Adrenal gland (tissue), 12 donors: ENCODE results near the gene SLC25A38. TPM values are rescaled to one million over a fixed set of nuclear protein-coding genes. Genes with fewer than 3 reads are reported as not detected.
A peak's percentile ranks its signal among the peaks of the same experiment; 100 is the strongest.

Source experiments
- DNase-seq, 7 donors: peaks; one replicate each; pipeline ENCODE4 v3.0.0-alpha.2; 2019 to 2020
- H3K27ac ChIP-seq, 5 donors: fragments of 200-600 bp; sonication (generic) in 4 of 5; 1 replicate in 3 of 5; 2 replicates in 2 of 5; pipeline versions ENCODE4 v1.5.1 to v1.8.0; 2016 to 2020; ENCODE audit warnings: mild to moderate bottlenecking in 1 of 5
- H3K27me3 ChIP-seq: fragments of 200-600 bp; 2 replicates; pipeline ENCODE4 v1.8.0; 2021
- H3K36me3 ChIP-seq, 2 donors: fragments of 200-600 bp; replicated peaks in 1 of 2; 1 replicate in 1 of 2; 2 replicates in 1 of 2; pipeline versions ENCODE4 v1.5.1 to v1.8.0; 2018 to 2022
- H3K4me1 ChIP-seq, 2 donors: fragments of 200-600 bp; replicated peaks in 1 of 2; 1 replicate in 1 of 2; 2 replicates in 1 of 2; pipeline versions ENCODE4 v1.5.1 to v1.8.0; 2018 to 2021
- H3K4me3 ChIP-seq, 4 donors: fragments of 200-600 bp; sonication (generic) in 3 of 4; one replicate each; pipeline ENCODE4 v1.5.1; 2016 to 2018
- H3K9me3 ChIP-seq, 3 donors: fragments of 200-600 bp; sonication (generic) in 1 of 3; replicated peaks in 1 of 3; 1 replicate in 2 of 3; 2 replicates in 1 of 3; pipeline versions ENCODE4 v1.5.1 to v1.8.0; 2016 to 2021
- CTCF ChIP-seq, 6 experiments: fragments of 450-650 bp in 4 of 6; fragments of 200-600 bp in 2 of 6; sonication (generic) in 1 of 6; IDR thresholded peaks; 1 replicate in 5 of 6; 2 replicates in 1 of 6; pipeline versions ENCODE4 v1.5.1 to v1.8.0; 2016 to 2021; ENCODE audit warnings: antibody characterized with exemption in 6 of 6, mild to moderate bottlenecking in 2 of 6, moderate library complexity in 1 of 6
- POLR2A ChIP-seq, 2 donors: fragments of 450-650 bp; IDR thresholded peaks; one replicate each; pipeline ENCODE4 v1.6.1; 2017; ENCODE audit warnings: antibody characterized with exemption in 2 of 2, mild to moderate bottlenecking in 2 of 2, moderate library complexity in 1 of 2
- WGBS, 4 donors: extraction: QIAGEN DNeasy Blood & Tissue Kit in 2 of 4; methylation state at CpG; one replicate each; pipeline versions ENCODE4 v1.1.5 to v1.1.7; 2013 to 2017; 5-methylcytosine and 5-hydroxymethylcytosine counted together
- intact Hi-C, 2 donors: fragments of 100-400 bp; cut with DNase I; formaldehyde crosslinking; loops; one replicate each; pipeline versions ENCODE4 v1.14.1 to v1.15.0; 2022 to 2023
- polyA plus RNA-seq, 3 donors: library from polyadenylated mRNA; stranded (reverse); fragments of 200-250 nt in 2 of 3; fragments of 350-450 nt in 1 of 3; fragmentation: Illumina TruSeq in 1 of 3; extraction: RNeasy Lipid Tissue Mini Kit (QIAGEN cat#74804) in 1 of 3; gene quantifications; one replicate each; pipeline ENCODE4 v1.2.3, GENCODE V29; 2013 to 2014
- total RNA-seq, 9 donors: library from RNA; depleted of rRNA in 4 of 9; stranded (reverse); fragments of >200 nt in 4 of 9; fragments of 120-200 nt in 1 of 9; fragmentation: NEBNext Ultra II Directional in 1 of 9; extraction: Animal tissue kit (Norgen Biotek cat#: 25700) in 1 of 9; gene quantifications; one replicate each; pipeline versions ENCODE4 v1.1.0 to v1.2.4, GENCODE V29; 2013 to 2023
- donor health status: healthy with polysubstance abuse.
- donor health status: Bipolar disorder and iron deficiency.
- donor health status: DM: yes; HTN: yes; CAD: no.
- donor health status: DM: no; HTN: no; CAD: no.
- donor health status: DM: no; HTN: no; CAD: no.
- donor health status: DM: yes; HTN: yes; CAD: no.

SLC25A38 gene
- total and polyA plus RNA-seq, 12 donors = 34.2 to 70.6 (median 47.3) TPM

- no peak for DNase-seq
- Histone ChIP-seq H3K36me3 (no peaks in the 10 kb centered on the region), H3K9me3 (no peaks in the 10 kb centered on the region), H3K27ac (no peak overlapping the region), H3K27me3 (no peaks in the 10 kb centered on the region), H3K4me3 (no peak overlapping the region), H3K4me1 (no peaks in the 10 kb centered on the region)
- no peak for TF ChIP-seq POLR2A (IDR thresholded peaks at IDR 0.05)
- TF ChIP-seq CTCF (IDR thresholded peaks at IDR 0.05) = no peak
- WGBS, 4 donors = 59 to 73% (median 70%) methylated on average over 1 of the region's 1 CpG
- intact Hi-C loops = no loop called here
Measured at GRCh38 chr3:39338201-39338600, 45.0 kb upstream of the SLC25A38 start.

- DNase-seq = no peak
- Histone ChIP-seq H3K27me3 (no peaks in the 10 kb centered on the region), H3K4me1 (no peaks in the 10 kb centered on the region), H3K27ac (no peak overlapping the region), H3K36me3 (no peaks in the 10 kb centered on the region), H3K4me3 (no peak overlapping the region), H3K9me3 (no peaks in the 10 kb centered on the region)
- TF ChIP-seq CTCF (IDR thresholded peaks at IDR 0.05) (no peak), POLR2A (IDR thresholded peaks at IDR 0.05) (no peak)
- intact Hi-C loops = no loop called here
- 47 to 100% (median 93%) methylated on average over 1 of the region's 1 CpG for WGBS, 4 donors
Measured at GRCh38 chr3:39339086-39339485, 44.1 kb upstream of the SLC25A38 start.

GRCh38 chr3:39343076-39343717 is 40.0 kb upstream of the SLC25A38 start:
- intact Hi-C loops = no loop called here
- Histone ChIP-seq H3K4me1 (peaks cover 0 to 2% of the 10 kb centered on the region in 2 donors), H3K9me3 (no peaks in the 10 kb centered on the region), H3K36me3 (no peaks in the 10 kb centered on the region), H3K27me3 (no peaks in the 10 kb centered on the region), H3K27ac (no peak overlapping the region), H3K4me3 (no peak overlapping the region)
- DNase-seq = peak in 4 of 7 donors; percentile 17 to 35 (median 32)
- 75 to 93% (median 91%) methylated on average over 1 of the region's 1 CpG for WGBS, 4 donors
- TF ChIP-seq CTCF (IDR thresholded peaks at IDR 0.05) (no peak), POLR2A (IDR thresholded peaks at IDR 0.05) (no peak)

GRCh38 chr3:39343760-39344159 is 39.4 kb upstream of the SLC25A38 start:
- Histone ChIP-seq H3K9me3 (no peaks in the 10 kb centered on the region), H3K36me3 (no peaks in the 10 kb centered on the region), H3K27ac (no peak overlapping the region), H3K27me3 (no peaks in the 10 kb centered on the region), H3K4me3 (no peak overlapping the region), H3K4me1 (peaks cover 0 to 2% of the 10 kb centered on the region in 2 donors)
- intact Hi-C loops = no loop called here
- no peak for TF ChIP-seq CTCF (IDR thresholded peaks at IDR 0.05)
- DNase-seq = no peak
